ENCODE data around the gene GPR119.
"Not testable (repeated sequence)": the region's sequence is repeated elsewhere in the genome, so short reads cannot be mapped to it uniquely, and the experiment has no call there.

GPR119 gene

DNA sequence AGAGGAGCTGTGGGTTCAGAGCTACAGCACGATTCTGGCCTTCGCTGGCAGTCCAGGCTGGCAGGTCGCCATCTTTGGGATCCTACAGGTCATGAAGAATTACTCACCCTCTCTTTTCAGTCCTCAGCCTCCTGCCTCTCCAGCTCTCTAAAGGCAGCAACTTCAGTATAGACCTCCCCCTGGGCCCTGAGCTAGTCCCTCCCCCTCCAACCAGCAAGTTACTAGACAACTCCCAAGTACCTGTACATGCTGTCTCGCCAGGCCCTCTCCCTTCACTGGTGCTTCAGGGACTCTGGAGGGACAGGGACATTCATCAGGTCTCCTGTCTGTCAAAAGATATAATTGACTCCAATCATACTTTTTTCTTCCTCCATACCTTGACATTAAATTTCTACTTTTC lies at the start of gene GPR119:
Gene GPR119, minus strand, starts transcription at position 155 of the 400 bp plus-strand sequence. CDS start 227 bp downstream, outside the sequence.
- DNase-seq (ENCODE audit: low spot score) = no peak

DNA sequence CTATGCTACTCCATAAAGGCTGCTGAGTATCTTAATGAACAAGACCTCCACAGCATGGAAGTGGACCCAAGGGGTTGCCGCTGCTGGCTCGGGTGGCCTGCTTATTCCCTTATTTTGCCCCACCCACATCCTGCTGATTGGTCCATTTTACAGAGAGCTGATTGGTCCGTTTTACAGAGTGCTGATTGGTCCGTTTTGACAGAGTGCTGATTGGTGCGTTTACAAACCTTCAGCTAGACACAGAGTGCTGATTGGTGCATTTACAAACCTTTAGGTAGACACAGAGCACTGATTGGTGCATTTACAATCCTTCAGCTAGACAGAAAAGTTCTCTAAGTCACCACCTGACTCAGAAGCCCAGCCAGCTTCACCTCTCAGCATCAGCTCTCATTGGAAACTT lies 43.8 kb upstream of the GPR119 start:
- DNase-seq (ENCODE audit: low spot score) = not testable (repeated sequence)

DNA sequence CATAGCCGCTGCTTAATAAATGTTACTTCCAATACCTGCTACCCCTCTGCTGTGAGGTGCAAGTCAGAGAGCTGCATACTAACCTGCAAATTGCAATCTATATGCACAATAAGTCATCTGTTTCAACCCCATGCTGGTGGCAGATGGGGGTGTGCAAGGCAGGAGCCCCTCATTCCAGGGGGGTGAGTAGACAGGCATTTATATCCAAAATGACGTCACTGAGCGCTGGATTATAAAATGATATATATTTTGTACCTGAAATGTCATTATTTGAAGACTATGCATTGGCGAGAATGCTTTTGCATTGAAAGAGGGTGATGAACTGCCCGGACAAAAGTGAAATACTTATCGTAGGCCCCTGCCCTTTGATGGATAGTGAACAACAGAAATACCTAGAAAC lies 41.1 kb upstream of the GPR119 start:
- DNase-seq (ENCODE audit: low spot score) = no peak

DNA sequence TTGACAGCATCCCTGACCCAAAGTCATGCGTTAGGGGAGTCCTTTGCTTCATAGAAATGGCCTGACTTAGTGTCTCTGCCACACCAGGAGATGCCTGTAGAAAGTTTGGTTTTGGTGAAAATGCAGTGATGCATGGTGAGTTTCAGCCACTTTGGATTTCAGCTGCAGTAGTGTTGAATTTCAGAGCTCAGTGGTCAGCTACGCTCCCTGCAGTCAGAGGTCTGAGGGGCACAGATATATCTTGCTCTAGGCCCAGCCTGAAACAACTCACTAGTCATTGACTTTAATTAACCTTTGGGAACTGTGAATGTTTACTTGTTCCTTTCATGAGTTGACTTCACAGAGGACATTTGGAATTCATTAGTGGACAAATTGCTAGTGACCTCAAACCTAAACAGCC lies 33.8 kb upstream of the GPR119 start:
- no peak for DNase-seq (ENCODE audit: low spot score)

DNA sequence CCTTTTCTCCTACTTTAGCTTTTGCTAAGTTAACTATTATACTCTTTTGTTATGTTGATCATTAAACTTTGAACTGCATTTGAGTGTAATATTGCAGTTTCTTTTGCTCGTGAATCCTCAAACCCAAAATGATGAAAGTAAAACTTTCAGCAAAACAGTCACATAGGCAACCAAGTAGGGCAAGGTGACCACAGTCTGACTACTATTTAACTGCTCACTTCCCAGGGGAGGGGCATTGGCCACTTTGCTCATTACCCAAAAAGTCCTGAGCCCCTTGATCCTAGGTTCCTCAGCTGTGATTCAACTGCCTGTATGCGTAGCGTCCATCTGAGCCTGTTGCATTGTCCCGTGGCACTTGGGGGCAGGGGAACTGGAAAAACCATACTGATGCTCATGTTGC lies 33.3 kb upstream of the GPR119 start:
- DNase-seq (ENCODE audit: low spot score) = no peak

DNA sequence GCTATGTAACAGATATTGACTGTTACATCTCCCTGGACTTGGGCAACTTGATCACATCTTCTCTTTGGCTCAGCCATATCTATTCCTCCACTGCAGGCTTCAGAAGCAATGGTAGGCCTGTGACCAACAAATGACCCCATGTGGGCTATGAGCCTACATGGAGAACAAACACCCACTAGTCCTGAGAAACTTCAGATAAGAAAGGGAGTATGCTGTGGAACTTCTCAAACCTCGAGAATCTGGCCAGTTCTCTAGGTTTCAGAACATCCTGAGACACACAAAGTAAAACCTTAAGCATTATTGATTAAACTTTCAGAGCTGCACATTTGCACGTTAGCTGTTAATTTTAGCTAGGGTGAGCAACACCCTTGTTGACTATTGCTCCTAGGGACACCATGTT lies 32.6 kb upstream of the GPR119 start:
- DNase-seq (ENCODE audit: low spot score) = no peak

DNA sequence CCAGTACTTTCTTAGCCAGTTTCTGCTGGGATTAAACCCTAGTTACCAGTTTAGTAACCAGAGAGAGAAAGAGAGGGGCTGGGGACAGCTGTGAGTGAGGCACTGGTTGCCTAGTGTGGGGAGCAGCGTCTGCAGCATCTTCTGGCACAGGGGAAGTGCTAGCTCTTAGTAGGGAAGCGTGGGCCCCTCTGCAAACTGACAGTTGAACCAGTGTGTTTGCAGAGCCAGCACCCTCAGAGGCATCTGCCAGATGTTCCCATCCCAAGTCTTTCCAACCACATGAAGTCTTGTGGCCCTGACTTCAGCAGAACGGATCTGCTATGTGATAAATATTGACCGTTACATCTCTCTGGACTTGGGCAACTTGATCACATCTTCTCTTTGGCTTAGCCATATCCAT lies 31.3 kb upstream of the GPR119 start:
- no peak for DNase-seq (ENCODE audit: low spot score)

DNA sequence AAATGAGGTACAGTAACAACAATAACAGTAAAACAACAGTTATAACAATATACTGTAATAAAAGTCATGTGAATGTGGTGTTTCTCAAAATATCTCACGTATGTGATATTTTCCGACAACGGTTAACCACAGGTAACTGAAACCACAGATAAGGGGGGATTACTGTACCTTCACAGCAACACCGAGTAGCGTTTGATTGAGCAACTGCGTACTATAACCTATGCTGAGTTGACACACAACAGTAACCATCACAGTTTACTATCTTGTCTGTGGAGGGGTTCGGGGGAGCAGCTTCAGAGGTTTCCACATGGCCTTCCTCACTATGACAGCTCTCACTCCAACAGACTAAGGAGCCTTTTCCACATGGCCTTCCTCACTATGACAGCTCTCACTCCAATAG lies 29.7 kb upstream of the GPR119 start:
- no peak for DNase-seq (ENCODE audit: low spot score)

DNA sequence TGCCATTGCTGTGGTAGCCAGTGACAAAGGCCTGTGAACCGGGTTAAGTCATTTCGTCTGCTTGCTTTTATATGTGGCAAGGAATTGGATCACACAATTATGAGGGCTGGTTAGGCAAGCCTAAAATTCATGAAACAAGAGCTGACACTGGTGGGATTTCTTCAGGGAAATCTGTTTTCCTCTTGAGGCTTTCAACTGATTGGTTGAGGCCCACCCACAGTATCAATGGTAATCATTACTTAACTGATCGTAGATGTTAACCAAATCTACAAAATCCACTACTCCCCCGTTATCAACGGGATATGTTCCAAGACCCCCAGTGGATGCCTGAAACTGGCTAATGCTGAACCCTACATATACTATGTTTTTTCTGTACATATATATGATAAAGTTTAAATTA lies 29.3 kb upstream of the GPR119 start:
- no peak for DNase-seq (ENCODE audit: low spot score)

DNA sequence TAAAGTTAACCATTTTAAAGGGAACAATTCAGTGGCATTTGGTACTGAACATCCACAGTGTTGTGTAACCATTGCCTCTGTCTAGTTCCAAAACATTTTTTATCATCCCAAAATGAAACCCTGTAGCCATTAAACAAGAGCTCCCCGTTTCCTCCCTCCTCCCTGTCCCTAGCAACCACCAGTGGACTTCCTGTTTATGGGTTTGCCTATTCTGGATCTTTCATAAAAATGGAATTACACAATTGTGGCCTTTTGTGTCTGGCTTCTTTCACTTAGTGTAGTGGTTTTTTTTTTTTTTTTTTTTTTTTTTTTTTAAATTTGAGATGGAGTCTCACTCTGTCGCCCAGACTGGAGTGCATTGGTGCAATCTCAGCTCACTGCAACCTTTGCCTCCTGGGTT lies 27.9 kb upstream of the GPR119 start:
- no peak for DNase-seq (ENCODE audit: low spot score)

DNA sequence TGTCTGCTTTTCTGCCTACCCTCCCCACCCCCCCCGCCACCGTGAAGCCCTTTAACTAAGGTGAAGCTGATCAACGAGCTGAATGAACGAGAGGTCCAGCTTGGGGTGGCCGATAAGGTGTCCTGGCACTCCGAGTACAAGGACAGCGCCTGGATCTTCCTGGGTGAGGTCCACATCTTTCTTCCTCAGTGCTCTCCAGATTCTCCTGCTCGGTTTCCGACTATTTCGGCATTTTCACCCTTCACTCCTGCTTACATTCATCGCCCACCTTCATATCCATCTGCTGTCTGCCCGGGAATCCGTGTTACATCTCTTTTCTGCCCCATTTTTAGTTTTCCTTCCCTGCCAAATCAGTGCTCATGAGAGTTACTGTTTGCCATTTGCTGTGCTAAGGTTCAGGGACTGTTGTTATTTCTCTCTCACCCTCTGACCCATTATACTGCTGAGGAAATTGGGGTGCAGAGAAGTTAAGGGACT lies 16.8 kb upstream of the GPR119 start:
- no peak for DNase-seq (ENCODE audit: low spot score)

DNA sequence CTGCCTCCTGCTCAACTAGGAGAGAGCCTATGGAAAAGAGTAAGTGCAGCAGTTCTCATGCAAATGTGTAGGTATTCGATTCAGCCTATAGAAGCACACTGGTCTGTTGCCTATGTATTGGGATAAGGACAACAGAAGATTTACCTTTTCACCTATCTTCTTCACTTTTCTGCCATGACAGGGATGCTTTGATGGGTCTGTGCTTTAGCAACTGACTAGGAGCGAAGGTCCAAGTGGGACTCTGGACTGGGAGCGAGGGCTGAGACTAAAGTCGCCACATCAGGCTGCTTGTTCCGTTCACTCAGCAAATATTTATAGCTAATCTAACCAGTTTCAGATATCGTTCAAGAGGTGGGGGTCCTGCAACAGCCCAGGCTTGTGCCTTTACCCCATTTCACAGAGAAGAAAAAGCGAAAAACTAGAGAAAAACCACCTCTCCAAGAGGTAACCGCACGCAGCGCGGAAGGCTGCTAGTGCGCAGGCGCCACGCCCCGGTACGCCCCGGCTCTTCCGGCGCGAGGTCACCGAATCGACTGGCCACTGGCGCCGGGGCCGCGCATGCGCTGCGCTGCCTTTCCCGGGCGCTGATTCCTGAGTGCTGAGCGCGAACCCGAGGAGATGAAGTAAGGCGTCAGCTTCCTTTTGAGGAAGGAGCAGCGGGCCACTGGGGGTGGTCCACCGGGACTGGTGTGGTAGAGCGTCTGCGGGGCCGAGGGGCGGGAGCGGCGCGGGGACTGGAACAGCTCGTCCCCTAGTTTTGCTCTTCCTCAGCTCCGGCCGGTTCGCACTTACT lies 16.1 kb upstream of the GPR119 start, which contains the start of gene RBMX2:
Gene RBMX2, plus strand, starts transcription at position 573 of the 793 bp plus-strand sequence. Its CDS starts 46 bp downstream, at position 619.
- peak; percentile 74 for DNase-seq (ENCODE audit: low spot score)

DNA sequence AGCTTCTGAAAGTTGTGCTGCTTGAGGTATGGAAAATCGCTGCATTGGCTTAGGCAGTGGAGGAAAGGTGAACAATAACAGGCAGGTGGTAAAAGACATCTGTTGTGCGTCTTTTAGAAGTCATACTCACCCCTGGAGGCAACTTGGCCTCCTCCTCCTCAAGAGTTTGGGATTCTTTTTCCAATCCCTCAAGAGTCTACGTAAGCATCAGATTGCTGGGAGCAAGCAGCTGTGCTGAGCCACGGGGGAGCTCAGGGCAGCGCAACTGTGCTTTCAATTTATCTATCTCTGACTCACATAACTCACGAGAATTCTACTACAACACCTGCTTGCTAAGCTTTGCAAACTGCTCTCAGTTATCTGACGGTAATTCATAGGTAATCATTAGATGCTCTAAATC lies 9.9 kb upstream of the GPR119 start:
- no peak for DNase-seq (ENCODE audit: low spot score)

DNA sequence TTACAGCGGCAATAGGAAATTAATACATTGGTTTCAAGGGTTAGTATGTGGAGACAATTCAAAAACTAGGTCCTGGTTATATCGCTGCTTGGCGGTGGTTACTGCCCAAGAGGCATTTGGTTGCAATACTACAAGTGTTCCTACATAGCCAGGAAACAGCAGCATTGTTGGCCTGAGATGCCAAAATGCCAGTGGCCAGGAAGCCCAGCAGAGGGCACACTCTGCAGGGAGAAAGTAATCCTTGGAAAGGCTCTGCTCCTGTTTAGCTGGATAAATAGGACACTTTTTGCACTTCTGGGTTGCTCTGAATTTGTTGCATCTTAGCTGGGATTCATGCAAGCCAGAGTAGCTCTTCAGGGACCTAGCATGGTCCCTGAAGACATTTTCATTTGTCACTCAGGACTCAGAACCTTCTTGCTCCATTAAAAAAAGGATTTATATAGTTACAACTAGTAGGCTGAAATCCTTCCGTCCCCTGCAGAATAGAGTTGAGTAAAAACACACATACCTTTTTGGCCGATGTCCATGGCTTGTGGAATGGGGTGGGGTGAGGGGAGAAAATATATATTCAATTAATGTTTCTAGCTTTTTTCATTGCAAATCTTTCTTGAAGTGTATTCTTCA lies 8.1 kb upstream of the GPR119 start:
- no peak for DNase-seq (ENCODE audit: low spot score)

DNA sequence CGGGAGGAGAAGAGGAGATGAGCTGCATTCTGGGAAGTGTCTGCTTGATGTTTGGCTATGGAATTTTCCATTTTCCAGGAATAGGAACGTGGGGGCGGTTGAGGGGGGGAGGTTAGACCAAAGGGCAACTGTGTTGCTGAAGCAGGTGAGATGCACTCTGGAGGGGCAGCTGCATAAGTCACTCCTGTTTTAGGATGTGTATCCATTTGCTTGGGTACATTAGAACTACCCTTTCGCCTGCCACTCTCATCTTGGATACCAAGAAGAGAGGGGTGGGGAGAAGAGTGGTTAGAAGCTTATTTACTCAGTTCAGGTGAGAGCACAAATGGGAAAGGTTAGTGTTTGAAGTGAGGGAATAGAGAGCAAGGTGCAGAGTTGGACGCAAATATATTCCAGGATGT lies 934 bp upstream of the GPR119 start:
- DNase-seq (ENCODE audit: low spot score) = no peak

DNA sequence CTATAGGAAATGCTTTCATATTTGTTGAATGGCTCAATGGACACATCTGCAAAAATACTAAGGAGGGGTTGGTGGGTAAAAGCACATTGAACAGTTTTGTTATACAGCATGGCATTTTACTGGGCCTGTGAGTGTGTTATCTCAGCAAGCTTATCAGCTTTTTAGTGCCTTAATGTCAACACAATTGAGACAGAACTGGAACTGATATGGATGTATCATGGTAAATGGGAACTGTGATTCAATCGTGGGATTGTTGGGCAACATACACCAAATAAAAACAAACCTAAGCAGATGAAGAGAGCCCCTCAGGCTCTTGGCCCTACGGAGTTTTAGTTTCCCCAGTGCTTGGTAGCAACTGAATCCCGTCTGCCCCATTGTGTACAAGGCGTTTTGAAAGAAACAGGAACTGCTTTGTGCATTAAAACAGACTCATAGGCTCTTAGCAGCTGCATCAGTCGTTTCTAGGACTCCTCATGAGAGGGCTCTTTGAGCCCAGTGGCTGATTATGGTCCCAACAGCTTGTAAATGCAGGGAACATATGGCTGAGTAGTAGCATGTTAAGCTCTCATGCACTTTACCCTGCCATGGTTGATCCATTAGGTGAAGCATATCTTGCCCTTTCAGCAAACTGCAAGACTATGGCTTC lies 7.3 kb downstream of the GPR119 start:
- DNase-seq (ENCODE audit: low spot score) = no peak

DNA sequence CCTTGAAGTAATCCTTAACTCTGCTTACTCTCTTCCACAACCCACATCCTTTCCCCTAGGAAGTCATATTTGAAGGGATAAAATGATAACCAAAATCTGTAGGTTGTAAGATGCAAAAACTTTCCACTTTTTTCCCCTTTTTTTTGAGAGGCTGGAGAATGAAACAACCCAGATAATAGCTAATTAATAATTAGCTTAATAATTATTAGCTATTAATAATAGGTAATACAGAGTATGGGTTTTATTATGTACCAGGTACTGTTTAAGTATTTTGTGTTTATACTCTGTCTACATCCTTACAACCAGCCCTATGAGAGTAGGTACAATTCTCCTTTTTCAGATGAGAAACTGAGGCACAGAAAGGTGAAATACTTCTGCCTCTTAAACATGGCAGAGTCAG lies 9.4 kb downstream of the GPR119 start:
- no peak for DNase-seq (ENCODE audit: low spot score)

DNA sequence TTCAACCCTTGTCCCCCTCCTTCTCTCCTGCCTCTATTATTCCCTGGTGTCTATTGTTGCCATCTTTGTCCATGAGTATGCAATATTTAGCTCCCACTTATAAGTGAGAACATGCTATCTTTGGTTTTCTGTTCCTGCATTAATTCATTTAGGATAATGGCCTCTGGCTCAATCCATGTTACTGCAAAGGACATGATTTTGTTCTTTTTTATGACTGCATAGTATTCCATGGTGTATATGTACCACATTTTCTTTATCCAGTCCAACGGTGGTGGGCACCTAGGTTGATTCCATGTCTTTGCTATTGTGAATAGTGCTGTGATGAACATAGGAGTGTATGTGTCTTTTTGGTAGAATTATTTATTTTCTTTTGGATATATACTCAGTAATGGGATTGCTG lies 33.4 kb downstream of the GPR119 start:
- not testable (repeated sequence) for DNase-seq (ENCODE audit: low spot score)

DNA sequence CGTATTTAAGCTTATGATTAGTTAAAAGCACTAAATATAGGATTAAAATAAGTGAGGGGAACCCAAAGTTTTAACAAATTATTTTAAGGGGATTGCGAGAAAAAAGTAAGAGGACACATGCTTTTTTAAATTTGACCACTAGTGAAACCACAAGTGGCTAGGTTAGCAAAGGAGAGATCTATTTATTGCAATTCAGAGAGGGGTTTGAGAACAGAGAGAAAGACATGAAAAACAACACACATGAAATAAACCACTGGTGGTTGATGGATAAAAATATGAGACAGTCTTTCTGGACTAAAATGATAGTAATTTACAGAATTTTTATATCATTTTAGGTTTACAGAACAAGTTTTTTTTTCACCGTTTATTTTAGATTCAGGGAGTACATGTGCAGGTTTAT lies 33.9 kb downstream of the GPR119 start:
- DNase-seq (ENCODE audit: low spot score) = no peak

DNA sequence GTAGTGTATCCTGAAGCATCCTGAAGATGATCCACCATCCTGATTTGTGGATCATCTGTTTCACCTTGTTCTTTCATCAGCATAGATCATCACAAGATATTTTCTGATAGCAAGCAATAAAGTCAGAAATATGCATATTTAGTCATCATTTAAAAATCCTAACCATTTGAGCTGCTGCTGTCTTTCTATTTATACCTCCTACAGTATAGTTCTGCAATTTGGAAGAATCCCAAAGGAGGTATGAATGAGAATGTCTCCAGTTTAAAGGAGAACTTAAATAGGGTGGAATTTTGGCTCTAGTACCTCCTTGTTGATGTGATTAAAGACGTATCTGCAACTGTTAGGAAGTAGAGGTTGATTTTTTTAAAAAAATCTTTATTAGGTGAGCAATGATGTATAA lies 38.2 kb downstream of the GPR119 start:
- no peak for DNase-seq (ENCODE audit: low spot score)

DNA sequence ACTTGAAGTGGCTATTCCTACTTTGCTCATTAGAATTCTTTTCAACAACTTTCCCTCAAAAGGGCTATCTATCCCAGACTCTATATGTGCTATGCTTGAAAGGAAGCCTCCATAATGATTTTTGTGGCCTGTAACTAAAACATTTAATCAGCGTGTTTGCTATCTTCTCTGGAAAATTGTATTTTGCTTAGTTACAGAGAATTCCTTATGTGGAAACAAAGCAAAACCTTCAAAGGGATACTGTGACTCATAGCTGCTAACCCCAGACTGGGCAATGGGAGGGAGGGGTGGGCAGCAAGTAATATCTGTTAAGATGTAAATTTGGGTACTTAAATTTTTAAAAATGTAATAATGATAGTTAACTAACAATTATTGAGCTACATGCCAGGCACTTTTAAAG lies 42.1 kb downstream of the GPR119 start:
- no peak for DNase-seq (ENCODE audit: low spot score)

DNA sequence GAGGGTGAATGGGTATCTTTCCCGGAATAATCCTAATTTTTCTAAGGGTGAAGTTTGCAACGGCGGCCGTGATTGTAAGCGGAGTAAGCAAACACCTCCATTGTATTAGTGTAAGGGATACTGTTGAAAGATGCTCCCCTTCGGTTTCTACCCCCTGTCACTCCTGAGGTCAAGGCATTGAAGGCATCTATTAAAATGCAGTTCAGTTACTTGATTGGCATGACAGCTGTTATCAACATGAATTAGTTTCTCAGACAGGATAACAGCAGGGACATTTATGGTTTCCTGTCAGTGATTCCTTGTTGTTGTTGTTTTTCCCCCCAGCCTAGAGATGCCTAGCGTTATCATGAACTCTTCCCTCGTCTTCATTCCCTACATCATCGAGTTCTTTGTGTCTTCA lies 45.2 kb downstream of the GPR119 start:
- no peak for DNase-seq (ENCODE audit: low spot score)

Data from hematopoietic multipotent progenitor cell treated with erythropoietin and hydrocortisone succinate and interleukin-3 and kit ligand, for 15 days (in vitro differentiated cells).